HepG2 (cell line): ENCODE data around the gene ZNF230. TPM values are rescaled to one million over a fixed set of nuclear protein-coding genes. Genes with fewer than 3 reads are reported as not detected.

Experiments
- CBX2 ChIP-seq, 2 experiments: fragments of 200-600 bp in 1 of 2; sonication (generic); formaldehyde crosslinking in 1 of 2; IDR thresholded peaks; 2 replicates each; pipeline versions ENCODE4 v1.7.0 to v1.8.1; 2018 to 2022; ENCODE audit warnings: low read depth in 2 of 2, low read length in 1 of 2, mild to moderate bottlenecking in 1 of 2, missing genetic modification reagents in 1 of 2
- CREM ChIP-seq, 2 experiments: sonication (generic) in 1 of 2; formaldehyde crosslinking in 1 of 2; IDR thresholded peaks; 2 replicates each; pipeline versions ENCODE4 v1.4.0 to v1.6.1; 2016 to 2020; ENCODE audit warnings: antibody characterized with exemption in 1 of 2, mild to moderate bottlenecking in 1 of 2, missing genetic modification reagents in 1 of 2
- DBP ChIP-seq: sonication (generic); formaldehyde crosslinking; IDR thresholded peaks from 2 replicates; pipeline ENCODE4 v1.4.0; 2020; ENCODE audit warnings: missing genetic modification reagents; ENCODE audit errors: not compliant biosample characterization
- FOXP4 ChIP-seq: sonication (generic); formaldehyde crosslinking; IDR thresholded peaks from 2 replicates; pipeline ENCODE4 v1.4.0; 2020; ENCODE audit warnings: missing genetic modification reagents
- KLF12 ChIP-seq: sonication (generic); formaldehyde crosslinking; IDR thresholded peaks from 2 replicates; pipeline ENCODE4 v1.4.0; 2020; ENCODE audit warnings: missing genetic modification reagents, borderline replicate concordance
- KLF13 ChIP-seq: sonication (generic); formaldehyde crosslinking; IDR thresholded peaks from 2 replicates; pipeline ENCODE4 v1.4.0; 2020; ENCODE audit warnings: mild to moderate bottlenecking, missing genetic modification reagents
- RFX5 ChIP-seq: IDR thresholded peaks from 2 replicates; pipeline ENCODE4 v1.6.1; 2011; ENCODE audit warnings: low read depth, low read length, improper control_type of control experiment
- SMC3 ChIP-seq: IDR thresholded peaks from 2 replicates; pipeline ENCODE4 v1.6.1; 2011; ENCODE audit warnings: low read length, improper control_type of control experiment
- TAF1 ChIP-seq: sonication (generic); formaldehyde crosslinking; IDR thresholded peaks from 2 replicates; pipeline ENCODE4 v1.4.0; 2020; ENCODE audit warnings: missing genetic modification reagents
- ZFY ChIP-seq: sonication (generic); formaldehyde crosslinking; IDR thresholded peaks from 2 replicates; pipeline ENCODE4 v1.4.0; 2020; ENCODE audit warnings: missing genetic modification reagents
- ZNF281 ChIP-seq: sonication (generic); formaldehyde crosslinking; IDR thresholded peaks from 2 replicates; pipeline ENCODE4 v1.4.0; 2020; ENCODE audit warnings: missing genetic modification reagents, borderline replicate concordance
- ZNF557 ChIP-seq: sonication (generic); formaldehyde crosslinking; IDR thresholded peaks from 2 replicates; pipeline ENCODE4 v1.4.0; 2020; ENCODE audit warnings: missing genetic modification reagents
- ZNF646 ChIP-seq: sonication (generic); formaldehyde crosslinking; IDR thresholded peaks from 2 replicates; pipeline ENCODE4 v1.9.0; 2021; ENCODE audit warnings: mild to moderate bottlenecking, missing genetic modification reagents
- ZNF670 ChIP-seq: sonication (generic); formaldehyde crosslinking; IDR thresholded peaks from 2 replicates; pipeline ENCODE4 v1.8.0; 2022; ENCODE audit warnings: mild to moderate bottlenecking, missing genetic modification reagents, borderline replicate concordance
- ZNF790 ChIP-seq: sonication (generic); formaldehyde crosslinking; IDR thresholded peaks from 2 replicates; pipeline ENCODE4 v1.8.0; 2022; ENCODE audit warnings: missing genetic modification reagents, mild to moderate bottlenecking, borderline replicate concordance
- polyA plus RNA-seq, 8 experiments: library from polyadenylated mRNA; depleted of rRNA in 3 of 8; stranded (reverse) in 7 of 8; unstranded in 1 of 8; fragments of >200 nt; fragmentation: Illumina TruSeq in 4 of 8; extraction: Trizol in 4 of 8; gene quantifications; 2 replicates each; pipeline versions ENCODE4 v1.2.1 to v1.2.3, GENCODE V29; 2011 to 2016; ENCODE audit warnings: low read depth in 4 of 8, missing spikeins in 1 of 8, mixed read lengths in 1 of 8; ENCODE audit not compliant: insufficient read depth in 1 of 8
- total RNA-seq, 5 experiments: library from RNA; depleted of rRNA; stranded (reverse); fragments of >200 nt; fragmentation: Illumina TruSeq; extraction: Trizol; gene quantifications; 2 replicates each; pipeline ENCODE4 v1.2.3, GENCODE V29; 2016; ENCODE audit warnings: low read depth in 1 of 5

Gene ZNF230
- total and polyA plus RNA-seq, 2 of the 13 experiments (the other 11 are each of a cell fraction or from before 2014, with no cell fraction given), result 2.4 to 5.5 TPM

GRCh38 chr19:44051650-44052402, 49.1 kb downstream of the ZNF230 start, which contains the start of gene ZNF223 (continued):
- TF ChIP-seq CREM (IDR thresholded peaks at IDR 0.05), result peak; percentile 100
- no peak for TF ChIP-seq CREM (CRISPR knock-in tag; IDR thresholded peaks at IDR 0.05)
- TF ChIP-seq ZNF670, result no peak
- peak; percentile 9; the same call in 1 of the 2 replicates for TF ChIP-seq SMC3
- no peak for TF ChIP-seq FOXP4 (CRISPR knock-in tag)
- no peak for TF ChIP-seq CBX2 (IDR thresholded peaks at IDR 0.05; ENCODE audit: low read depth, low read length)
- TF ChIP-seq CBX2 (CRISPR knock-in tag; IDR thresholded peaks at IDR 0.05; ENCODE audit: low read depth), result no peak
- TF ChIP-seq KLF13 (CRISPR knock-in tag), result no peak
- TF ChIP-seq ZNF557 (CRISPR knock-in tag), result no peak
- 0 out of 2 replicates have a peak, but pooled peaks have one; percentile 72 for TF ChIP-seq KLF12 (CRISPR knock-in tag)
- TF ChIP-seq ZNF790, result no peak
- no peak for TF ChIP-seq ZNF281 (CRISPR knock-in tag)
- no peak for TF ChIP-seq ZNF646 (CRISPR knock-in tag)
- no peak for TF ChIP-seq RFX5
- TF ChIP-seq ZFY (CRISPR knock-in tag), result peak; percentile 45; the same call in 1 of the 2 replicates
- TF ChIP-seq TAF1 (CRISPR knock-in tag), result peak; percentile 51
- TF ChIP-seq DBP (CRISPR knock-in tag), result no peak
